Esophagus squamous epithelium (tissue), 5 donors: ENCODE results near the gene PRPSAP2. TPM values are rescaled to one million over a fixed set of nuclear protein-coding genes. Genes with fewer than 3 reads are reported as not detected.

Experiments used
- DNase-seq: peaks from one replicate; lab custom pipeline; 2025; lab: John Stamatoyannopoulos, UW
- H3K27ac ChIP-seq, 4 donors: fragments of 200-600 bp; sonication (generic); one replicate each; pipeline ENCODE4 v1.5.1; 2016 to 2019; ENCODE audit warnings: mild to moderate bottlenecking in 1 of 4
- H3K27me3 ChIP-seq, 4 donors: fragments of 200-600 bp; sonication (generic); 1 replicate in 3 of 4; 2 replicates in 1 of 4; pipeline versions ENCODE4 v1.5.1 to v1.6.0; 2017 to 2021; ENCODE audit warnings: antibody characterized with exemption in 1 of 4
- H3K36me3 ChIP-seq, 3 donors: fragments of 200-600 bp; sonication (generic); one replicate each; pipeline ENCODE4 v1.5.1; 2016 to 2019
- H3K4me1 ChIP-seq, 3 donors: fragments of 200-600 bp; sonication (generic); one replicate each; pipeline ENCODE4 v1.5.1; 2017 to 2019
- H3K4me3 ChIP-seq, 4 donors: fragments of 200-600 bp; sonication (generic); 1 replicate in 3 of 4; 2 replicates in 1 of 4; pipeline ENCODE4 v1.5.1; 2016 to 2019; ENCODE audit warnings: mild to moderate bottlenecking in 2 of 4, moderate library complexity in 1 of 4
- H3K9me3 ChIP-seq, 3 donors: fragments of 200-600 bp; sonication (generic); one replicate each; pipeline ENCODE4 v1.5.1; 2016 to 2019
- CTCF ChIP-seq, 6 experiments: fragments of 450-650 bp in 4 of 6; fragments of 200-600 bp in 2 of 6; sonication (generic) in 2 of 6; IDR thresholded peaks; one replicate each; pipeline ENCODE4 v1.5.1; 2016 to 2019; ENCODE audit warnings: antibody characterized with exemption in 6 of 6, mild to moderate bottlenecking in 4 of 6, moderate library complexity in 4 of 6
- POLR2A ChIP-seq, 4 donors: fragments of 450-650 bp; IDR thresholded peaks; one replicate each; pipeline ENCODE4 v1.6.1; 2017; ENCODE audit warnings: antibody characterized with exemption in 4 of 4, mild to moderate bottlenecking in 4 of 4, moderate library complexity in 3 of 4
- WGBS, 2 donors: methylation state at CpG; one replicate each; pipeline ENCODE4 v1.1.5; 2018; 5-methylcytosine and 5-hydroxymethylcytosine counted together
- intact Hi-C: fragments of 100-400 bp; cut with DNase I; formaldehyde crosslinking; loops from one replicate; pipeline ENCODE4 v1.15.0; 2022
- total RNA-seq, 4 donors: library from RNA; depleted of rRNA; stranded (reverse); fragments of >200 nt; gene quantifications; one replicate each; pipeline ENCODE4 v1.1.0, GENCODE V29; 2016
- donor health status: DM: yes; HTN: yes; CAD: no.

The PRPSAP2 gene
- total RNA-seq, 4 donors from 2014 or later: 26.5 to 33.2 (median 28.6) TPM

GRCh38 chr17:18968945-18969887, 111.3 kb downstream of the PRPSAP2 start:
- DNase-seq: no peak
- no peak overlapping the region for H3K4me3 ChIP-seq
- TF ChIP-seq POLR2A (IDR thresholded peaks at IDR 0.05) (no peak), CTCF (IDR thresholded peaks at IDR 0.05) (no peak)
- H3K27me3 ChIP-seq: no peaks in the 10 kb centered on the region
- H3K36me3 ChIP-seq: peaks cover 8 to 40% (median 33%) of the 10 kb centered on the region in 3 donors
- H3K4me1 ChIP-seq: peaks cover 24 to 51% (median 31%) of the 10 kb centered on the region in 3 donors
- WGBS, 2 donors: 47 to 72% methylated on average over 5 to 10 of the region's 23 CpGs
- no peaks in the 10 kb centered on the region for H3K9me3 ChIP-seq
- intact Hi-C loops: no loop called here
- H3K27ac ChIP-seq: peak overlapping the region; percentile 66 to 88 (median 82)

GRCh38 chr17:18970582-18971480, 112.9 kb downstream of the PRPSAP2 start:
- Histone ChIP-seq H3K4me3 (no peak overlapping the region), H3K27me3 (no peaks in the 10 kb centered on the region), H3K27ac (peak overlapping the region; percentile 66 to 88 (median 82)), H3K4me1 (peaks cover 24 to 62% (median 31%) of the 10 kb centered on the region in 3 donors), H3K36me3 (peaks cover 8 to 56% (median 33%) of the 10 kb centered on the region in 3 donors), H3K9me3 (no peaks in the 10 kb centered on the region)
- no peak for DNase-seq
- TF ChIP-seq POLR2A (IDR thresholded peaks at IDR 0.05): no peak
- no peak for TF ChIP-seq CTCF (IDR thresholded peaks at IDR 0.05)
- 60 to 90% methylated on average over 1 to 17 of the region's 28 CpGs for WGBS, 2 donors
- intact Hi-C loops: no loop called here

- Histone ChIP-seq H3K4me3 (no peak overlapping the region), H3K9me3 (no peaks in the 10 kb centered on the region), H3K36me3 (peaks cover 8 to 63% (median 37%) of the 10 kb centered on the region in 3 donors), H3K4me1 (peaks cover 24 to 62% (median 31%) of the 10 kb centered on the region in 3 donors), H3K27ac (peak overlapping the region in 2 of 4 donors; percentile 4 to 57), H3K27me3 (no peaks in the 10 kb centered on the region)
- 83 to 84% methylated on average over 3 to 5 of the region's 7 CpGs for WGBS, 2 donors
- DNase-seq: no peak
- intact Hi-C loops: no loop called here
- TF ChIP-seq POLR2A (IDR thresholded peaks at IDR 0.05): no peak
- no peak for TF ChIP-seq CTCF (IDR thresholded peaks at IDR 0.05)
These were observed 113.9 kb downstream of the PRPSAP2 start for GRCh38 chr17:18971801-18972200.

- Histone ChIP-seq H3K9me3 (no peaks in the 10 kb centered on the region), H3K4me1 (peaks cover 6 to 50% (median 14%) of the 10 kb centered on the region in 3 donors), H3K4me3 (no peak overlapping the region), H3K27ac (peak overlapping the region; percentile 36 to 82 (median 70)), H3K36me3 (peaks cover 20 to 91% (median 34%) of the 10 kb centered on the region in 3 donors), H3K27me3 (no peaks in the 10 kb centered on the region)
- intact Hi-C loops: no loop called here
- DNase-seq: no peak
- TF ChIP-seq POLR2A (IDR thresholded peaks at IDR 0.05): no peak
- peak in 1 of 6 experiments; percentile 23 for TF ChIP-seq CTCF (IDR thresholded peaks at IDR 0.05)
- no CpG with 5 or more reads among the region's 10 CpGs for WGBS, 2 donors
These were observed 116.6 kb downstream of the PRPSAP2 start for GRCh38 chr17:18974407-18975149.
